HepG2 (cell line): Measurements from ENCODE around the gene PDZD7. TPM values are rescaled to one million over a fixed set of nuclear protein-coding genes. Genes with fewer than 3 reads are reported as not detected.

Source experiments
- CENPX ChIP-seq: sonication (generic); formaldehyde crosslinking; IDR thresholded peaks from 2 replicates; pipeline ENCODE4 v1.9.0; 2021; ENCODE audit warnings: mild to moderate bottlenecking, missing genetic modification reagents, moderate library complexity
- CHD4 ChIP-seq: fragments of 200-600 bp; sonication (generic); IDR thresholded peaks from 2 replicates; pipeline ENCODE4 v1.7.0; 2017; ENCODE audit warnings: mild to moderate bottlenecking, low read length, borderline replicate concordance
- CREB3 ChIP-seq: sonication (generic); formaldehyde crosslinking; IDR thresholded peaks from 2 replicates; pipeline ENCODE4 v1.5.0; 2020; ENCODE audit warnings: missing genetic modification reagents
- ETV6 ChIP-seq: sonication (generic); formaldehyde crosslinking; conservative IDR thresholded peaks from 2 replicates; pipeline ENCODE4 v1.4.0; 2020; ENCODE audit warnings: missing genetic modification reagents
- FUBP1 ChIP-seq: sonication (generic); formaldehyde crosslinking; IDR thresholded peaks from 2 replicates; pipeline ENCODE4 v1.5.1; 2020; ENCODE audit warnings: missing genetic modification reagents, mild to moderate bottlenecking, borderline replicate concordance
- GATAD1 ChIP-seq: IDR thresholded peaks from 2 replicates; pipeline ENCODE4 v1.6.1; 2016; ENCODE audit warnings: missing genetic modification reagents, missing compliant biosample characterization
- HIC2 ChIP-seq: sonication (generic); formaldehyde crosslinking; IDR thresholded peaks from 2 replicates; pipeline ENCODE4 v1.9.0; 2022; ENCODE audit warnings: low read depth, missing genetic modification reagents
- HOXA5 ChIP-seq: sonication (generic); formaldehyde crosslinking; IDR thresholded peaks from 2 replicates; pipeline ENCODE4 v1.4.0; 2020; ENCODE audit warnings: missing genetic modification reagents
- JDP2 ChIP-seq: sonication (generic); formaldehyde crosslinking; IDR thresholded peaks from 2 replicates; pipeline ENCODE4 v1.8.1; 2022; ENCODE audit warnings: missing genetic modification reagents, borderline replicate concordance
- KAT2B ChIP-seq: fragments of 150-350 bp; IDR thresholded peaks from 2 replicates; pipeline ENCODE4 v1.6.1; 2014; ENCODE audit warnings: low read depth, low read length, borderline replicate concordance
- MAFG ChIP-seq: sonication (generic); formaldehyde crosslinking; IDR thresholded peaks from 2 replicates; pipeline ENCODE4 v1.5.1; 2020; ENCODE audit warnings: mild to moderate bottlenecking, missing genetic modification reagents
- MTA1 ChIP-seq: sonication (generic); formaldehyde crosslinking; IDR thresholded peaks from 2 replicates; pipeline ENCODE4 v1.4.0; 2020; ENCODE audit warnings: missing genetic modification reagents, mild to moderate bottlenecking, borderline replicate concordance
- RBAK ChIP-seq: sonication (generic); formaldehyde crosslinking; IDR thresholded peaks from 2 replicates; pipeline ENCODE4 v1.5.1; 2020; ENCODE audit warnings: mild to moderate bottlenecking, missing genetic modification reagents
- U2AF2 ChIP-seq: fragments of 200-400 bp; formaldehyde crosslinking; IDR thresholded peaks from 2 replicates; pipeline ENCODE4 v1.6.1; 2017; ENCODE audit warnings: low read depth, mild to moderate bottlenecking, low read length
- ZFP1 ChIP-seq: IDR thresholded peaks from 2 replicates; pipeline ENCODE4 v1.6.1; 2016
- ZNF142 ChIP-seq: sonication (generic); formaldehyde crosslinking; IDR thresholded peaks from 2 replicates; pipeline ENCODE4 v1.4.0; 2020; ENCODE audit warnings: missing genetic modification reagents
- ZNF253 ChIP-seq: sonication (generic); formaldehyde crosslinking; IDR thresholded peaks from 2 replicates; pipeline ENCODE4 v1.8.0; 2022; ENCODE audit warnings: mild to moderate bottlenecking, missing genetic modification reagents, borderline replicate concordance
- ZNF431 ChIP-seq: sonication (generic); formaldehyde crosslinking; IDR thresholded peaks from 2 replicates; pipeline ENCODE4 v1.9.0; 2022; ENCODE audit warnings: missing genetic modification reagents, low read depth, mild to moderate bottlenecking, borderline replicate concordance
- ZNF674 ChIP-seq: sonication (generic); formaldehyde crosslinking; IDR thresholded peaks from 2 replicates; pipeline ENCODE4 v1.5.0; 2020; ENCODE audit warnings: low read depth, mild to moderate bottlenecking, missing genetic modification reagents
- ZNF788 ChIP-seq: sonication (generic); formaldehyde crosslinking; IDR thresholded peaks from 2 replicates; pipeline ENCODE4 v1.5.0; 2020; ENCODE audit warnings: mild to moderate bottlenecking, missing genetic modification reagents, borderline replicate concordance
- polyA plus RNA-seq, 8 experiments: library from polyadenylated mRNA; depleted of rRNA in 3 of 8; stranded (reverse) in 7 of 8; unstranded in 1 of 8; fragments of >200 nt; fragmentation: Illumina TruSeq in 4 of 8; extraction: Trizol in 4 of 8; gene quantifications; 2 replicates each; pipeline versions ENCODE4 v1.2.1 to v1.2.3, GENCODE V29; 2011 to 2016; ENCODE audit warnings: low read depth in 4 of 8, missing spikeins in 1 of 8, mixed read lengths in 1 of 8; ENCODE audit not compliant: insufficient read depth in 1 of 8
- total RNA-seq, 5 experiments: library from RNA; depleted of rRNA; stranded (reverse); fragments of >200 nt; fragmentation: Illumina TruSeq; extraction: Trizol; gene quantifications; 2 replicates each; pipeline ENCODE4 v1.2.3, GENCODE V29; 2016; ENCODE audit warnings: low read depth in 1 of 5

Gene PDZD7
- total and polyA plus RNA-seq, 2 of the 13 experiments (the other 11 are each of a cell fraction or from before 2014, with no cell fraction given): 0.58 to 0.73 TPM

GRCh38 chr10:101042667-101043362, 11.9 kb upstream of the PDZD7 start (continued):
- no peak for TF ChIP-seq FUBP1 (CRISPR knock-in tag)
- TF ChIP-seq ZNF142 (CRISPR knock-in tag): no peak; the same call in 1 of the 2 replicates
- TF ChIP-seq JDP2 (CRISPR knock-in tag): no peak
- TF ChIP-seq ETV6 (CRISPR knock-in tag): no peak; the same call in 1 of the 2 replicates
- no peak for TF ChIP-seq ZNF788 (CRISPR knock-in tag)
- no peak for TF ChIP-seq U2AF2
- TF ChIP-seq ZFP1 (CRISPR knock-in tag): no peak
- no peak for TF ChIP-seq ZNF253 (CRISPR knock-in tag)
- peak; percentile 70; the same call in 1 of the 2 replicates for TF ChIP-seq MTA1 (CRISPR knock-in tag)
- TF ChIP-seq HIC2: no peak
- 0 out of 2 replicates have a peak, but pooled peaks have one; percentile 29 for TF ChIP-seq HOXA5 (CRISPR knock-in tag)
- TF ChIP-seq GATAD1 (CRISPR knock-in tag): peak; percentile 64
- TF ChIP-seq ZNF431 (CRISPR knock-in tag): 0 out of 2 replicates have a peak, but pooled peaks have one; percentile 29
- no peak for TF ChIP-seq CENPX (CRISPR knock-in tag)
- TF ChIP-seq KAT2B: no peak
- TF ChIP-seq CHD4: no peak
- TF ChIP-seq CREB3 (CRISPR knock-in tag): no peak
- TF ChIP-seq ZNF674: no peak
- TF ChIP-seq RBAK (CRISPR knock-in tag): no peak
- no peak for TF ChIP-seq MAFG (CRISPR knock-in tag)
